Activated naive CD4-positive, alpha-beta T cell treated with anti-CD3 and anti-CD28 coated beads, Interleukin-2, amount 50 U/mL, for 24 hours (primary cell): ENCODE measurements around the gene ALG1.
"Not testable (repeated sequence)": the region's sequence is repeated elsewhere in the genome, so short reads cannot be mapped to it uniquely, and the experiment has no call there.

Experiments used
- H3K27ac Mint-ChIP-seq: one replicate; pipeline ENCODE4 v1.8.0; 2021; ENCODE audit warnings: mild to moderate bottlenecking, mixed read lengths
- H3K27me3 Mint-ChIP-seq: one replicate; pipeline ENCODE4 v1.8.0; 2021; ENCODE audit warnings: mixed read lengths
- H3K36me3 Mint-ChIP-seq: one replicate; pipeline ENCODE4 v1.8.0; 2021; ENCODE audit warnings: mixed read lengths
- H3K4me1 Mint-ChIP-seq: one replicate; pipeline ENCODE4 v1.8.0; 2021; ENCODE audit warnings: mixed read lengths
- H3K4me3 Mint-ChIP-seq: one replicate; pipeline ENCODE4 v1.8.0; 2021; ENCODE audit warnings: mild to moderate bottlenecking, mixed read lengths
- H3K9me3 Mint-ChIP-seq: one replicate; pipeline ENCODE4 v1.8.0; 2021; ENCODE audit warnings: mixed read lengths

ALG1 gene

DNA sequence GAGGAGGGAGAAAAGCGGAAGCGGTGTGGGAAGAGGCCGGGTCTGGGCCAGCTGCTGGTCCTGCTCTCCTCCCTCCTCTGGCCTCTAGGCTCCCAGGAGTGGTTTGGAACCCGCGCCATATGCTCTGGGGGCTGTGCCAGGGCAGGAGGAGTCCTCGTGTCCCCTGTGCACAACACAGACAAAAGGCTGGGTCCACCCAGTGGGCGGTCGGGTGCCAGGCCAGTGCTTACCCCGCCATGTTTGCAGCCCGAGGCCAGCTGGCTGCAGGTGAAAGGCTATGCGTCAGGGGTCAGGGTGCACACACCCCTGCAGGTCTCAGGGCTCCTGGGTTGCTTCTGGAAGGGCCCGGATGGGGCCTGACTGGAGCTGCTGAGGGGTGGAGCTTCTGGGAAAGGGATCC is 8.8 kb downstream of the ALG1 start:
- not testable (repeated sequence) for H3K36me3 Mint-ChIP-seq, H3K9me3 Mint-ChIP-seq, H3K4me1 Mint-ChIP-seq, H3K4me3 Mint-ChIP-seq, H3K27ac Mint-ChIP-seq, H3K27me3 Mint-ChIP-seq

DNA sequence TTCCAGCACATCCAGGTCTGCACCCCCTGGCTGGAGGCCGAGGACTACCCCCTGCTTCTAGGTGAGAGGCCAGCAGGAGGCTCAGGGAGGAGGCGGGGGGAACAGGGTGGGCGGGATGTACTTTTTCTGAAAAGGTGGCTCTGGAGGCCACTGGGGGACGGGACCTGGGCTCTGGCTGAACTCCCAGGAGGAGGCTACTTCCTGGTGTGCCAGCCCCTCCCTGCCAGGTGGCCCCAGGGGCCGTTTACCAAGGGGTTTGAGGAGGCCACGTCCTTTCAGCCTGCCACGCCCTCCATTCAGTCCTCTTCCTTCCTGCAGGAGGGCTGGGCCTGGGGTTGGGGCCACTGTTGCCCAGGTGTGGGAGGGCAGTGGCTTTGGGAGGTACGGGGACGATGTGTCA is 9.4 kb downstream of the ALG1 start:
- H3K36me3 Mint-ChIP-seq, H3K9me3 Mint-ChIP-seq, H3K4me3 Mint-ChIP-seq, H3K27ac Mint-ChIP-seq, H3K4me1 Mint-ChIP-seq, H3K27me3 Mint-ChIP-seq: not testable (repeated sequence)

DNA sequence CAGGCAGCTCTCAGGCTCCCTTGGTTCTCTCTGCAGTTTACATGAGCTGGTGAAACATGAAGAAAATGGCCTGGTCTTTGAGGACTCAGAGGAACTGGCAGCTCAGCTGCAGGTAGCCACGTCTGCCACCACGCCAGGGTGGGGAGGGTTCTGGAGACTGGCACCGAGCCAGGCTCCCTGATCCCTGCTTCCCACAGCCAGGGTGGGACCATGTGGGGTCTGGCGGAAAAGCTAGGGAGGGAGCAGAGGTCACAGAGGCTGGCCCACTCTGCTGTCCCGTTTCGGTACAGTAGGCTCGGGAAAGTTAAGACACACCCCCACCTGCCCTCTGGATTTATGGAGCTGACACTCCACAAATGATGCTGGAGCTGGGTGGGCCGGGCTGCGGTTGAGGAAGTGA is 12.0 kb downstream of the ALG1 start:
- H3K36me3 Mint-ChIP-seq, H3K4me1 Mint-ChIP-seq, H3K9me3 Mint-ChIP-seq, H3K27me3 Mint-ChIP-seq, H3K27ac Mint-ChIP-seq, H3K4me3 Mint-ChIP-seq: not testable (repeated sequence)

DNA sequence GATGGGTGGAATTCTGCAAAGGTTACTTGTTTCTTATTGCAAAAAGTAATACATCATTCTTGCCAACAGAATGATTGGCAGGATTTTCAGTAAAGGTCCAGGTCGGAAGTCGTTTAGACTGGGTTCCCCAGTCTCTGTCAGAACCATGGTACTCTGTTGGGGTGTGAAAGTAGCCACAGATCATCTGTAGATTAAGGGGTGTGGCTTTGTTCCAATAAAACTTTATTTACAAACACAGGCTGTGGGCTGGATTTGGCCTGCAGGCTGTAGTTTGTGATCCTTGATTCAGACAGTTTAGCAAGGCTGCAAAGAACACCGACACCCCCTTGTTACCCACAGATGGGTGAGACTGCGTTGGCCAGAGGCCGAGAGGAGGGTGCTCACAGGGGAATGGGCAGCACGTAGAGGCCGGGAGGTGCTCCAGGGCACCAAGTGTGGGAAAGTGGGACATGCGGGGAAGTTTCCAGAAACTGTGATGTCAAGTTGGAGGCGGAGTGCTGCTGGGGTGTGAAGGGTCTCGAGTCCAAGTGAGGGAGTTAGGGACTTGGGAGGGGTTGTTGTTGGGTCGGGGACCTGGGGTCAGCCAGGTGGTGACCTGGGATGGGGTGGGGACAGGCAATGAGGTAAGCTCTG is 12.6 kb downstream of the ALG1 start:
- H3K9me3 Mint-ChIP-seq, H3K36me3 Mint-ChIP-seq: not testable (repeated sequence)

DNA sequence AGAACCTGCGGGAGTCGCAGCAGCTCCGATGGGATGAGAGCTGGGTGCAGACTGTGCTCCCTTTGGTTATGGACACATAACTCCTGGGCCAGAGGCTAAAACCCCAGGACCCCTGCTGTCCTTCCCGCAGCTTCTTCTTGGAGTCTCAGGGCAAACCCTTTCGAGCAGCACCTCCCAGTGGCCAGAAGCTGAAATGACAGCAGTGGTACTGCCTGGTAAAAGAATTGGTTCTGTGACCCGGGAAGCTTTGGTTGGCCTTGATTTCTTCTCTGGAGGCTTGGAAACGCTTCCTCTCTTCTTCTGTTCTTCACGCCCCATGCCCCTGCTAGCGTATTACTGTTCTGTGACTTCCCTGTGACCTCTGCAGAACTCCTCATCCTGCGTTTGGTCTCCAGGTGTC is 13.2 kb downstream of the ALG1 start:
- peak overlapping the region; percentile 79 for H3K27ac Mint-ChIP-seq
- H3K36me3 Mint-ChIP-seq, H3K9me3 Mint-ChIP-seq, H3K27me3 Mint-ChIP-seq, H3K4me3 Mint-ChIP-seq, H3K4me1 Mint-ChIP-seq: not testable (repeated sequence)

More for the DNA sequence above, 12.6 kb downstream of the ALG1 start:
- H3K4me1 Mint-ChIP-seq, H3K27ac Mint-ChIP-seq, H3K4me3 Mint-ChIP-seq, H3K27me3 Mint-ChIP-seq: not testable (repeated sequence)

DNA sequence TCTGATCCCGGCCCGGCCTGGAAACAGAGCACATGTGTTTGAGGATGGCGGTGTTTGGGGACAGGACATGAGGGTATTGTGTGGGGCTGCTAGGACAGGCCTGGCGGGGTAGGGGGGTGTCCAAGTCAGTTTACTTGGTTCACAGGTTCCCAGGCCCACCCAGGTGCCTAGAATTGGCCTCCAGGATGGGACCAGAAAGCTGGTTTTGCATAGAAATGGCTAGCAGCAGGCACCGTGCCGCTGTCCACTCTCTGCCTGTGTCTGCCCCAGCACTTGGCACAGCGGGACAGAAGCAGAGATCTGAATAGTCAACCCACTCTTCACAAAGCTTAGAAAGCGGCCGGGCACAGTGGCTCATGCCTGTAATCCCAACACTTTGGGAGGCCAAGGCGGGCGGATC is 14.1 kb downstream of the ALG1 start:
- peak overlapping the region; percentile 30 for H3K27ac Mint-ChIP-seq
- H3K9me3 Mint-ChIP-seq, H3K36me3 Mint-ChIP-seq, H3K4me1 Mint-ChIP-seq, H3K27me3 Mint-ChIP-seq, H3K4me3 Mint-ChIP-seq: not testable (repeated sequence)

DNA sequence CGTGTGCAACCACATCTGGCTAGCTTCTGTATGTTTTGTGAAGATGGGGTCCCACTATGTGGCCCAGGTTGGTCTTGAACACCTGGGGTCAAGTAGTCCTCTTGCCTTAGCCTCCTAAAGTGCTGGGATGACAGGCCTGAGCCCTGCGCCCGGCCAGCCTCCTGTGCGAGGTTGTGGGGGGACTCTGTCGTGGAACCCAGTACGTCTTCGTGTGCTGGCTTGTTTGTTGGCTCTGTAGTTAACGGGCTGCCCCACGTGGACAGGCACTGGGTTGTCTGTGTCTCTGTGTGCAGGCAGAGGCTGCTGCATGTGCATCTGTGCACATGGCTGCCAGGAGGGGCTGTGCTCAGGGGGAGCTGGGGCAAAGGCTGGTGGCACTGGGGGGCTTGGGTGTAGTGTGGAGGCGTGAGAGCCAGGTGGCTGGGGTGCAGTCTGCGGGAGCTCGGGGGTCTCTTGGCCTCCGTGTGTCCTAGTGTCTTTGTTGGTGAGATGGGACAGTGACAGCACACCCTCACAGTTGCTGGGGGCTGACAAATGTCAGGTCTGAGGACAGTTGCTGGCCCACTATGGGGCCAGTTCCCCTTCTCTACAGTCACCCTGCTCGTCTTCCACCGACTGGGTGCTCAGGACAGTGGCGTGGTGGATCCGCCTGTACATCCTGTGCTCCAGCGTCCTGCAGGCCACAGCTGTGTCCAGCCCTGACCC is 16.6 kb downstream of the ALG1 start:
- not testable (repeated sequence) for H3K4me1 Mint-ChIP-seq, H3K27ac Mint-ChIP-seq, H3K36me3 Mint-ChIP-seq, H3K9me3 Mint-ChIP-seq, H3K27me3 Mint-ChIP-seq, H3K4me3 Mint-ChIP-seq

DNA sequence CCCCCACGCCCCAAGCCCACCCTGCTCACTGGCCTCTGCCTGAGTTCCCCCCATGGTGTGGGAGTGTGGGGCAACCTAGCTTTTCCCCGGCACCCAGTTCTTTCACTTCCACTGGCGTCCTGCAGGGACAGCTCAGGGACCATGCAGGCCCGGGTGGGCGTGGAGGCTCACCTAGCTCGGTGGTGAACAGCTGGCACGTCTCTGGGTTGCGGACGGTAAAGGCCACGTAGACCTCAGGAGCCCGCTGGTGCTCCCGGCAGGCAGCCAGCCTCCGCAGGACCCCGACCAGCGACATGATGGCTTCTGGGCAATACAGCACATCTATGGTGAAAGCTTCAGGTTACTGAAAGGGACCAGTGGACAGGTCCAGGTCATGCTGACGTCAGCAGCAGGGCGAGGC is 17.3 kb downstream of the ALG1 start:
- not testable (repeated sequence) for H3K4me1 Mint-ChIP-seq, H3K27me3 Mint-ChIP-seq, H3K4me3 Mint-ChIP-seq, H3K9me3 Mint-ChIP-seq, H3K27ac Mint-ChIP-seq, H3K36me3 Mint-ChIP-seq

DNA sequence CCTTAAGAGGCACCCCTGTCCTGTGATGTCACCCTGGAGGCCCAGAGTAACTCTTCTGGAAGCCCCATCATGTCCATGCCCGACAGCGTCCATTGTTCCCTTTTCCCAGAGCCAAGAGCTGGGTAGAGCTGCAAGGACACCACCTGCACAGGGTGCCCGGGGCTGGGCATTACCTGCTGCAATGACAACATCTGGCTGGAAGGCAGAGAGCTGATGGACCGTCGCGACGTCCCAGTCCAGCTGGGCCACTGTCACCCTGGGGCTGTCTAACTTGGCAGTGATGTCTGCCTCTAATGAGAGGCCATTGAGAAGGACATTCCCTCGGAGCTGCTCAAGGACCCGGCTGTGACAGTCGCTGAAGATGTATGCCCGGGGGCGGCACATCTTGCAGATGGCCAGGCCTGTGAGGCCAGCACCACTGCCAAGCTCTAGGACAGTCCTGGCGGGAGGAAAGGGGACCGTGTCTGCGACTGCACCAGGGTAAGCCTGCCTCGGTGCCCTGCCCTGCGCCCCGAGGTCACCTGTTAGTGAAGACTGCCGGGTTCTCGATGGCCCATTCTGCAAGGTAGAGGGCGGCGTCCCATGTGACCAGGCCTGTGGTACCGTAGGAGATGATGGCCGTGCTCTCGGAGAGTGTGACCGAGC is 18.4 kb downstream of the ALG1 start:
- H3K27ac Mint-ChIP-seq, H3K9me3 Mint-ChIP-seq, H3K36me3 Mint-ChIP-seq: not testable (repeated sequence)

DNA sequence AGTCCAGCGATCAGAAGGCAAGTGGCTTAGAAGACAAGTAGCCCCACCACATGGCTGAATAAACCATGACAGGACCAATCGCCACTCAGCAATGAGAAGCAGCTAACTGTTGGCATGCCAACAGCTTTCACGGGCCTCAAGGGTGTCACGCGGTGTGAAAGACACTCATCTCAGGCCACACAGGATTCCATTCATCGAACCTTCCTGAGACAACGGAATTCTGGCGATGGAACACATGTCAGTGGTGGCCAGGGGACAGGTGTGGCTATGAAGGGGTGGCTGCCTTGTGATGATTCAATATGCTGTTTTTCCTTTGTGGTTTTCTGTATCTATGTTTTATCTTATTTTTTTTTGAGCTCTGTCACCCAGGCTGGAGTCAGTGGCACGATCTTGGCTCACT is 18.9 kb downstream of the ALG1 start:
- not testable (repeated sequence) for H3K4me3 Mint-ChIP-seq, H3K27me3 Mint-ChIP-seq, H3K9me3 Mint-ChIP-seq, H3K36me3 Mint-ChIP-seq, H3K27ac Mint-ChIP-seq
- peaks cover 14% of the 10 kb centered on the region for H3K4me1 Mint-ChIP-seq

More for the DNA sequence above, 18.4 kb downstream of the ALG1 start:
- not testable (repeated sequence) for H3K4me3 Mint-ChIP-seq, H3K4me1 Mint-ChIP-seq, H3K27me3 Mint-ChIP-seq

DNA sequence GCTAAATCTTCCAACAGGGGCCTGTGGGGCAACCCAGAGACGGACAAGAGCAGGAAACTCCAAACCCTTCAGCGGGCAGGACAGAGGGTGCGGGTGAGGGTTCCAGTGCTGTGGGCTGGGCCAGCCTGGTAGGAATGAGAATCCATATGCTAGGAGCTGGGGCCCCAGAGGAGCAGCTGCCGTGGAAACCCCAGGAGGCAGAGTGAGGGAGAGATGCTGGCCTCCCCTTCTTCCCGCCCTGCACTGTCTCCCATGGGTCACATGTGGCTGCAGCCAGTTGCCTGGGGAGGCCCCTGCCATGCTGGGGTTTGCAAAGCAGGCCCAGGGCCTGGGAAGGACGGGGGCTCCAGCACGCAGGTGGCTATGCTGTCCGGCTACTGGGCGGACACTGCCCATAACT is 21.4 kb downstream of the ALG1 start:
- not testable (repeated sequence) for H3K27ac Mint-ChIP-seq, H3K9me3 Mint-ChIP-seq, H3K36me3 Mint-ChIP-seq, H3K4me3 Mint-ChIP-seq, H3K27me3 Mint-ChIP-seq
- H3K4me1 Mint-ChIP-seq: peaks cover 25% of the 10 kb centered on the region

DNA sequence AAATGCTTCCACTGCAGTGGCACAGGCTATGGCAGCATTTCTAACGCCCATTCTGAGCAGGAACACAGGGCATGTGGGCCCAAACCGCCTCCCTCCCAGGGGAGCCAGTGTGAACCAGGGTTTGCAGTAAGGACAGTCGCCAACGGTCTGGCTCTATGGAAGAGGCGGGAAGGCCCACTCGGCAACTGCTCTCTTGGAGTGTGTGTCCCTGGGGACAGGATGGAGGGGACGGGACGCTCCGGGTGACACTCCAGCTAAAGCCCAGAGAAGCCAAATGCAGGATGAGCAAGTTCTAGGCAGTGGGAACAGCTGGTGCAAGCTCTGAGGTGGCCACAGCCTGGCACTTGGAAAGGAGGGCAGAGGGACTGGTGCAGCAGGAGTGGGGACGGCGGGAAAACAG is 22.1 kb downstream of the ALG1 start:
- not testable (repeated sequence) for H3K36me3 Mint-ChIP-seq, H3K4me3 Mint-ChIP-seq, H3K9me3 Mint-ChIP-seq, H3K27ac Mint-ChIP-seq, H3K27me3 Mint-ChIP-seq
- H3K4me1 Mint-ChIP-seq: peaks cover 26% of the 10 kb centered on the region

DNA sequence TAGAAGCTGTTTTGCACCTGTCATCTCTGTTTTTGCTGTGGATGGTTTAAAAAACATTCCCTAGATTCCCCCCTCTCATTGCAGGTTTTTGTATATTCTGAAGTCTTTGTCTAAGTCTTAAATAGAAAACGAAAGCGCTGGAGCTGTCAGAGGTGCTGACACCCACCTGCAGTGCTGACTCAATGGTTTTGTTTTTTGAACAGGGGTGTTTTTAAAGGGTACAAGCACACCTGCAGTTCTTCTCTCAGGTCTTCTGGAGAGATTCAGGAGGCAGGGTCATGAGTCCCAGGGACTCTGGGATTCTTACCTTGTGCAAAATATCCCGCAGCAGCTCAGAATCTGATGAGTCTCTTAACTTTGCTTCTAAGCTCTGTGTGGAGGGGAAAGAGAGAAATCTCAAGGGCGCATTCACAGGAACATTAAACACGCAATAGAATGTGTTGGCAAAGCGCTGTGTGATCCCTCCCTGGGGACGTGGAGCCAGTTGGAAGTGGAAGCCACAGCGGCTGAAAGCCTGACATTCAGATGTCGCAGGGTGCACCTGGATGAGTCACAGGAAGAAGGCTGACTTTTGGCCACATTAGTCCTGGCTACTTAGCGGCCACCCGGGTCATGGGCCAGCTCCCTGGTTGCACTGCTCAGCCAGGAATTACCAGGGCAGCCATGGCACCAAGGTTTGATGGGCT is 23.6 kb downstream of the ALG1 start:
- not testable (repeated sequence) for H3K9me3 Mint-ChIP-seq, H3K36me3 Mint-ChIP-seq, H3K27me3 Mint-ChIP-seq, H3K4me3 Mint-ChIP-seq
- H3K4me1 Mint-ChIP-seq: peaks cover 32% of the 10 kb centered on the region
- peak overlapping the region; percentile 62 for H3K27ac Mint-ChIP-seq

DNA sequence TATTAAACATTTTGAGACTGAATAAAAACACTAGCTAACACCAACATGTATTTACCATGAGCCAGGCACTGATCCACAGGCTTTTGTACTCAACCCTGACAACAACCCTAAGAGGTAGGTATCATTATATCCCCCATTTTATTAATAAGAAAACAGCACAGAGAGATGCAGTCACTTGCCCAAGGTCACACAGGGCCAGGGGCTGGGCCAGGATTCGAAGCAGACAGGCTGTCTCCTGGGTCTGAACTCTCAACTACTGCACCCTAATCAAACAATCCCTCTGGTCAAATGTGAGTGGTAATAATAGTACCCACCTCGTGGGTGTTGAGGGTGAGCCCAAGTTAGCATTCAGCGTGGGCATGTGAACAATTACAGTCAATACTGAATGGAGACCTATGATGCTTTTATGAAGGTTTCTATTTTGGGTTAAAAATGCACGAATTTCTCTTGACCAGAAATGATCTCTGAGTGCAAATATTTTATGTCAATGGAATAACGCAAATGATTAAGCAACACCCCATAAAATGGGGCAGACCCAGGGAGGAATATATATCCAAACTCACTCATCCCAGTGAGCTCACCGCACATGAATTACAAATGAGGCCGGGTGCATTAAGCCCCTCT is 24.9 kb downstream of the ALG1 start:
- Mint-ChIP-seq H3K27ac (peak overlapping the region; percentile 91), H3K4me1 (peaks cover 32% of the 10 kb centered on the region), H3K4me3 (peak overlapping the region; percentile 89)
- H3K36me3 Mint-ChIP-seq, H3K27me3 Mint-ChIP-seq, H3K9me3 Mint-ChIP-seq: not testable (repeated sequence)

DNA sequence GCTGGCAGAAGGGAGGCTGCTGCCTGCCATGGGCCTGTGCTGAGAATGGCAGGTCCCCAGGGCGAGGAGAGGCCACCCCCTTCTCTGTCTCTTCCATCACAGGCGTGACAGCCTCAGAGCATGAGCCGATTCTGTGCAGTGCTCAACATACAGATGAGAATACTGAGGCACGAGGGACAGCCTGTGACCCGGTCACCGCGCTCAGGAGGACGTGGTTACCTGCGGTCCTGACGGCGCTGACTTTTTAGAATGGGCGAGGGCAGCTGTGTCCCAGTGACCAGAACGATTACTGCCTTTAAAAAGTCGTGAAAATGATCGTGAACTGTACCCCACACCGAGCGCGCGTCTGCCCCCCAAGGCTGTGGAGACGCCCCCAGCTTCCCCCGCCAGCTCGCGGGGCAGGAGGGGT is 25.4 kb downstream of the ALG1 start:
- not testable (repeated sequence) for H3K27me3 Mint-ChIP-seq

More for the DNA sequence above, 25.4 kb downstream of the ALG1 start:
- H3K36me3 Mint-ChIP-seq, H3K9me3 Mint-ChIP-seq: not testable (repeated sequence)
- Mint-ChIP-seq H3K27ac (peak overlapping the region; percentile 91), H3K4me1 (peaks cover 29% of the 10 kb centered on the region), H3K4me3 (peak overlapping the region; percentile 89)
